ENCODE data around the gene KCNJ2.

KCNJ2 gene

DNA sequence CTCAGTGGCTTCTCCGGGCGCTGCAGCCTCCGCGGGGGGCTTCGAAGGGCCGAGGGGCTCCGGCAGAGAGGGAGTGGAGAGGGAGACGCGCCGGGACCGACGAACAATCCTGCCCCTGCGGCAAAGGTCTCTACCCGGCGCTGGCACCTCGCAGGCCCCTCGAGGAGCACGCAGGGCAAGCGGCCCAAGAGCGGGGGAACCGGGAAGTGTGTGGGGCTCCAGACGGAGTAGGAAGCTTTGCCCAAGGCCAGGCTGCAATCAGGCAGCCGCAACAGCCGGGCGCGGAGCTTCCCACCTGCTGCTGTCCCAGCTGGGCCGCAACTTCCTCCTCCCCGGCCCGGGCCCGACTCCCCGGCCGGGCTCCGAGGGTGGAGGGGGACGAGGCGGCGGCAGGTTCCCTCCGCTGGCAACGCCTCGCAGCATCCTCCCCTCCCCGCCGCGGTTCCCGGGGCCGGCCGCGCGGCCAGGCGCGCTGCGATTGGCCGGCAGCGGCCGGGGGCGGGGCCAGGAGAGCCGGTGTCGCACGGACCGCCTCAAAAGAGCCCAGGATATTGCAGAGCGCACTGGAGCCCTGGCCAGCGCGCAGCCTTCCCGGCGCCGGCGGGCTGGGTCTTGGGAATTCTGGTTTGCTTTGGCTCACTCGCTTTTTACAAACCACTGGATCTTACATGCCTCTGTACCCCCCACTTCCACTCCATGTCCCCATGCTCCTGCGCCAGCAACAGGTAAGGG is at the start of gene KCNJ2:
TSS of gene KCNJ2 (plus strand) at position 556 of the 732 bp plus-strand sequence. CDS start 5,508 bp downstream, outside the sequence.
- DNase-seq: peak; percentile 77 to 90

DNA sequence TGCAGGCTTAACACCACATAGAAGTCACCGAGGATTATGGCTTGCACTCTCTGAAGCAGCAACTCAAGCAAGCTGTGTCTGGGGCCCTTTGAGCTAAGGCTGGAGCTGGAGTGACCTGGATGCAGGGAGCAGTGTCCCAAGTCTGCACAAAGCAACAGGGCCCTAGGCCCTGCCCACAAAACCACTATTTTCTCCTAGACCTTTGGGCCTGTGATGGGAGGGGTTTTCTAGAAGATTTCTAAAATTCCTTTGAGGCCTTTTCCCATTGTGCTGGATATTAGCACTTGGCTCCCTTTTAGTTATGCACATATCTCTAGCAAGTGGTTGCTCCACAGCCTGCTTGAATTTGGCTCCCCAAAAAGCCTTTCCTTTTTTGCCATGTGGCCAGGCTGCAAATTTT is 49.8 kb upstream of the KCNJ2 start:
- no peak for DNase-seq

DNA sequence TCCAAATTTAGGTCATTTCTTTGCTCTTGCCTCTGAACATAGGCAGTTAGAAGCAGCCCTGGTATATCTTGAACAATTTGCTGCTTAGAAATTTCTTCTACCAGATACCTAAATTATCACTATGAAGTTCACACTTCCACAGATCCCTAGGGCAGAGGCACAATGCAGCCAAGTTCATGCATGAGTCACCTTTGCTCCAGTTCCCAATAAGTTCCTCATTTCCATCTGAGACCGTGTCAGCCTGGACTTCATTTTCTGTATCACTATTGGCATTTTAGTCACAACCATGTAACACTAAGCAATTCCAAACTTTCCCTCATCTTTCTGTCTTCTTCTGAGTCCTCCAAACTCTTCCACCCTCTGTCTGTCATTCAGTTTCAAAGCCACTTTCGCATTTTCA is 49.3 kb upstream of the KCNJ2 start:
- DNase-seq: no peak

DNA sequence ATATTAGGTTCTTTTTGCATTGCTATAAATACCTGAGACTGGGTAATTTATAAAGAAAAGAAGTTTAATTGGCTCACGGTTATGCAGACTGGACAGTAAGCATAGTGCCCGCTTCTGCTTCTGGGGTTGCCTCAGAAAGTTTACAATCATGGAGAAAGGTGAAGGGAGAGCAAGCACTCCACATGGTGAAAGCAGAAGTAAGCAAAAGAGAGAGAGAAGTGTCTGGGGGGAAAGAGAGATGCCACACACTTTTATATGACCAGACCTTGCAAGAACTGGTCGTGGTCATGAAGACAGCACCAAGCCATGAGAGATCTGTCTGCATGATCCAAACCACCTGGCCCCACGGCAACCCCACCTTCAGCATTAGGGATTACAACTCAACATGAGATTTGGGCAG is 48.9 kb upstream of the KCNJ2 start:
- no peak for DNase-seq

DNA sequence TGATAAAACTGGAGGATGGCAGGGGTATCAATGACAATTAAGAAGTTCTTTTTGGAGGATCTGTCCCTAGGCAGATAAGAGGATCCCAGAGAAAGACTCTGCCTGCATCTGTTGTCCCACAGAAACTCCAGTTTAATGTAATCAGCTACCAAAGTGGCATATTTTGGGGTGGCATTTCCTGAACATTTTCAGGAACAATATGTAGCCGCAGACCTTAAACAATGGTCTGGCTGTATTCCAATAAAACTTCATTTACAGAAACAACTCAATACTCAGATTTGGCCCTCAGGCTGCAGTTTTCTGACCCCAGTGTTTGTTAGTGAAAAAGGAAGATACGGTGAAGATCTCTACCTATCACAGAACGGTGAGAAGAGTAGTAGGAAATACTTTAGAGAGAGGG is 48.2 kb upstream of the KCNJ2 start:
- DNase-seq: peak; percentile 28 to 61

DNA sequence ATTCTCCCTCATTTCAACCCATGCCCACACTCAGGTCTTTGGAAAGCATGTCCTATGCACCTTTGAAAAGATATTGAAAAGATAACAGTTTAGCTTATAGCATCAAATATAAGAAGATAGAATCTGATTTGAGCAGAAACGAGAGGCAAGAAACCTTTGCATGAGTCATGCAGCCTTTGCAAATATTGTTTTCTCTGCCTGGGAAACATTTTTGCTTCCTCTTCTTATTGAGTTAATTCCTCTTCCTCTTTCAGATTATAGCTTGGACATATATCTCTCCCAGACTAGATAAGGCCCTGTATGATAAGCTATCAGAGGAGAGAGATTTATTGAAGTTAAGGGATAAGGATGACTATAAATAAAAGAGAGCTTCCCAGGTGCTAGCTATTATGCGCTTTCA is 46.1 kb upstream of the KCNJ2 start:
- DNase-seq: no peak

DNA sequence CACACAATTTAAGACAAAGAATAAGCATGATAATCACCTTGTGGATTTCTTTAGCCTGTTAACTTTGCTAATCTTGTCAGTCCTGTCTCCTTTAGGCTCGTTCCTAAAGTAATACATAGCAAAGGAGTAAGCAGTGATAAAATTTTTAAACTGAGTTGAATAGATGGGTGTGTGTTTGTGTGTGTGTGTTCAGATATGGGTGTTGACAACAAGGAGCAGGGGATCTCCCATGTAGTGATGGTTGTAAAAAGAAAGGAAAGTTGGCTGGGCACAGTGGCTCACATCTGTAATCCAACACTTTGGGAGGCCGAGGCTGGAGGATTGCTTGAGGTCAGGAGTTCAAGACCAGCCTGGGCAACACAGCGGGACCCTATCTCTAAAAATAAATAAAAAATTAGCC is 44.6 kb upstream of the KCNJ2 start:
- DNase-seq: no peak

DNA sequence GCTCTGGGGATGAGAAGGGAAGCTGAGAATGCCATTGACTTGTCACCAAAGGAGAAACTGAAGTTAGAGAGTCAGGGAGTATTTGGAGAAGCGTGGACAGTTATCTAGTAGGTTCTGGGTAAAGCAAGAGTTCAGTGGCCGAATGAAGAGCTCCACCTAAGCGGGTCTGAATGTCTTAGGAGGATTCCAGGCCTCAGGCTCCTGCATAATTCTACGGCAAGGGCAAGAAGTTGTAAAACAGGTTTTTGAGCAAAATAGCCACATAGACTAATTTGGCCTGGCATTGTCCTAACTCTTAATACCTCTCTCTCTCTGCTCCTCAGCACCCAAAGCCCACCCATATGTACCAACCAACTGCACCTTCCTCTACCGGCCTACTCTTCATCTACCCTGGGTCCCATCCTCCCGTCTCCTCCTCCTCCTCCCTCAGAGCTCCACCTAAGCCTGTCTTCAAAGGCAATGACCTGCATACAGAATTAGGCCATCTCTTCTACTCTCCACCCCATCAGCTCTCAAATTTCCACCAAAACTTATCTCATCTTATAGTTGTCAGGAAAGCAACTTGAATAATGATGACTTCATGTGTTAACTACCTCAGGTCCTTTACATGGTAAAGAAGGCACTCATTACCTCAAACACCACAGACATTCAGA is 42.0 kb upstream of the KCNJ2 start:
- no peak for DNase-seq

DNA sequence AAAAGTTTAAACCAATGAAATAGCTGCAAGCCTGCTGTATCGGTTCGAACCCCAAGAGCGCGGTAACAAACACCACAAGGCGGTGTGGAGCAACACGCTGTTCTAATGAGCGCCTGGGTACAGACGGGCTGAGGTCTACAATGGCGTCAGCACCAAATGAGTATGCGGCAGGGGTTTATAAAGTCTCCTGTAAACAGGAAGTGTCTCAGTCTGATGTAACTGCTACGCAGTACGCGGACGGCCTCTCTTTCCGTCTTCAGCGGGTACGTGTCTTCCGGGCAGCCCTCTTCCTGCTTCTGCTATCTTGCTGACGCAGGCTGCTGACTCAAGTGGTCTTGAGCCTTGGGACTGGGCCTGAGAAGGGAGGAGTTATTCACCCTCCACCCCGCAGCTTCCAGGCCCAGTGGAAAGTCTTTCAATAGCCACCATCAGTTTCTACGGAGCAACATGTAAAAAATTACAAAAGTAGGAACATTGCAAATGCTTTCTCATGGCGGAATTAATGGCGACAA is 40.5 kb upstream of the KCNJ2 start:
- no peak for DNase-seq

DNA sequence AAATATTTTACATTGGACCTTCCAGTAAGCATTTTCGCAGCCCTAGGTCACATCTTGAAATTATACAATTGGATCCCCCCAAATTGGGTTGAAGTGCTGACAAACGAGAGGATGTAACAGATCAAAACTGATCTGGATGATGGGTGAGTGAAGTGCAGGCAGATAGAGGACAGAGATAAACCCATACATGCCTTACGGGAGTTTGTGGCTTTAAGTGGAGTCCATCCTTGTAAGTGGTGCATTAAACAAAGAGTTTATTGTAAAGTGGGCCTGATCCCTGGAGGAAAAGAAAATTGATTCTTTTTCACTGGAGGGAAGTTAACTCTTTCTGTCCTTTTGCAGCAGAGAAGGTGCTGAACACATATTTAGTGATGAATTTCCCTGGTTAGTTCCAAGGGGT is 39.0 kb upstream of the KCNJ2 start:
- DNase-seq: no peak

DNA sequence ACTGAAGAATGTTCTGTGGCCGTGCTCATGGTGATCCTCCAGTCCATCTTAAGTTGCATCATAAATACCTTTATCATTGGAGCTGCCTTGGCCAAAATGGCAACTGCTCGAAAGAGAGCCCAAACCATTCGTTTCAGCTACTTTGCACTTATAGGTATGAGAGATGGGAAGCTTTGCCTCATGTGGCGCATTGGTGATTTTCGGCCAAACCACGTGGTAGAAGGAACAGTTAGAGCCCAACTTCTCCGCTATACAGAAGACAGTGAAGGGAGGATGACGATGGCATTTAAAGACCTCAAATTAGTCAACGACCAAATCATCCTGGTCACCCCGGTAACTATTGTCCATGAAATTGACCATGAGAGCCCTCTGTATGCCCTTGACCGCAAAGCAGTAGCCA is 36.8 kb upstream of the KCNJ2 start:
- no peak for DNase-seq

DNA sequence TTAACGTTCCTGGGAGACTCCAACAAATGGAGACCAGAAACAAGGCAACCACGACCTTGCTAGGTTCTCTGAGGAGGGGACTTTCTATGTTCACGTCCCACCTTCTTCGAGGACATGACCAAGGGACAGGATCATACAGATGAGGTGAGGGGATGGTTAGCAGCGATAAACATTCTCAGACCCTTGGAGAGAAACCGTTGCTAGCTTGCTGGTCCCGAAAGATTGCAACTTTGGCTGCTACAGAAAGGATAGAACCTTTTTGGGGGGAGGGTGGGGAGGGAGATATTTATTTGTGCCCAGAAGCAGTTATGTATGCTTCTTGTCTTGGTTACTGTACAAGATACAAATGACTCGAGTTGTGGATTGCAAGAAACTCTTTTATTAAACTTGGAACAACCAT is 35.3 kb upstream of the KCNJ2 start:
- DNase-seq: no peak

DNA sequence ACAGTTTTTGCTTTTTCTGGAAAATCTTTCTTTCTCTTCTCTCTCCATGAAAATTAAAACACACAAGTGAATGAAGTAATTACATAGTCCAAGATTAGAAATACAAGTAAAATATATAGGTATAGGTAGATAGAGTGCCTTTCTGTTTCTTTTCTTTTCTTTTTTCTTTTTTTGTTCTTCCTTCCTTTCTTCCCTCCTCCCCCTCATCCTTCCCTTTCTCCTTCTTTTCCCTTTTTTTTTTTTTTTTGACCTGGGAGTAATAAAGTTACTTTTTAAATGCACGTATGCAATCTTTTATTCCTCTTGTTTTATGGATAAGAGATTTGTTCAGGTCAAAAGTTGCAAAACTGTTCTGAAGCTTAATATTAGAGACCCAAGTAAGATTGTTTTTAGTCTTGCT is 34.6 kb upstream of the KCNJ2 start:
- no peak for DNase-seq

DNA sequence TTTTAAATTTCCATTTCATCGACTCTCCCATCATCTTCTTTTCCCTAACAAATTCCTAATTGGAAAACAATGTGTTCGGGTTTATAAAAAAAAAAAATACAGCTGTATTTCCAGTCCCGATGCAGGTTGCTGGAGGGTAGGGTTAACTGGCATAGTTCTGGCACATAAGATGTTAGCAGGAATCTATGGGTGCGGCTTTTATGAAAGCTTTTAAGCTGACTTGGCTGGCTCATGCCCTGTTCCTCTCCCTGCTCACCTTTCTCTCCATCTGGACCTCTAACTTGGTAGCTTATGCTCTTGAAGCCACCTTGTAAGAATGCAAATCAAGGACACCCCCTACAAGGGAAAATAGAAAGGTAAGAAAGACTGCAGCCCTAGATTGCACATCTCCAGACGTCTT is 33.2 kb upstream of the KCNJ2 start:
- peak in 1 of 2 experiments; percentile 24 for DNase-seq

DNA sequence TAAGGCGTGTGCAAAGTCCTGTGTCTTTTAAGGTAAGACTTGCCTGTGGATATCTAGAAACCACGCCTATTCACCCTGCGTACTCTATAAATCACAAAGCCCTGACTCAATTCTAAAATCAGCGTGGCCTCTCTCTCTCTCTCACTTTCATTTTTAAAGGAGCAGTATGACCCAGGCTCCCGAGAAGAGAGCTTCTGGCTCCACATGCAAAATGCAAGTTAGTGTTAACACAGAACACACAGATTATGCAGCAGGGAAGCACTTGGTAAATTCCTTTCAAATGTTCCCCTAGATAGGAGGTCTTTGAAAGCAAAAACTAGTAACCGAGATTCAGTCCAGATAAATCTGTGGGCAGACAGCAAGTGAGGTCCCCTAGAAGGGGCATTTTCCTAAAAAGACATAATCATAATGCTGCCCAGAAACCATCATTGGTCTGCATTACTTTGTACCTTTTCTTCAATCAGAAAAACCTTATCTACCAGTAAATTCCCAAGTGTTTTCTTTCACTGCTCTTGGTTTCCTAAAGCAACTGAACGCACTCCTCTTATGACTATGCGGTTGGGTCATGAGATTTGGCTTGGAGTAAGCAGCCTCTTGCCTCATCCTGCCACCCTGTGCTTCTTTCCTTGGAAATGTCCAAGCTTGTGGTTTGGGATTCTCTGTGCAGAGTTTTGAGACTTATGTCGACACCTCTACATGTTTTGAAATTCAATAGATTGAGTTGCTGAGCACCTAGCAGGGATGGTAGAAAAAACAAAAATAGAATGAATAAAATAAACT is 31.7 kb upstream of the KCNJ2 start:
- DNase-seq: no peak

DNA sequence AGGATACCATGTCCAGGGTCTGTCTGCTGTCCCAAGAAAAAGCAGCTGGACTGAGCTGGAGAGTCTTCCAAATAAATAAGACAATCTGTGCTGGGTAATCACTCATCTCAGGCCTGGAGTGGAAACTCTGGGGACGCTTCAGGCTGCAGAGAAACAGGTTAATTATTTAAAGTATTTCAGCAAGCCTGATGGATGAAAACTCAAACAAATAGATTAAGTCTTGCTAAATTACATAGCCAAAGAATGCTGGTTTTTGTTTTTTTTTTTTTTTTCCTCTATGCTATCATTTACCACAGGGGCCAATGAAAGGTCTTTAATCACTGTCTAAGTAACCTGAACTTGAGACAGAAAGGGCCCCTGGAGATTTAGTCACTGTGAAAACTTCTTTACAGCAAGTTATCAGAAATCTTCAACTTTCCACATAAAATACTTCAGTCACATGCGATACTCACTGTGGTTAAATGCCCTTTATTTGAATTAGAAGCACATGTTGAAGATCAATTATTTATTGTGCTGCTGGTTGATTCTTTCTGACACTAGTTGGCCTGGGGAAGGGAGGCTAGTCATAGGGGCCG is 31.0 kb upstream of the KCNJ2 start:
- peak in 1 of 2 experiments; percentile 45 for DNase-seq

DNA sequence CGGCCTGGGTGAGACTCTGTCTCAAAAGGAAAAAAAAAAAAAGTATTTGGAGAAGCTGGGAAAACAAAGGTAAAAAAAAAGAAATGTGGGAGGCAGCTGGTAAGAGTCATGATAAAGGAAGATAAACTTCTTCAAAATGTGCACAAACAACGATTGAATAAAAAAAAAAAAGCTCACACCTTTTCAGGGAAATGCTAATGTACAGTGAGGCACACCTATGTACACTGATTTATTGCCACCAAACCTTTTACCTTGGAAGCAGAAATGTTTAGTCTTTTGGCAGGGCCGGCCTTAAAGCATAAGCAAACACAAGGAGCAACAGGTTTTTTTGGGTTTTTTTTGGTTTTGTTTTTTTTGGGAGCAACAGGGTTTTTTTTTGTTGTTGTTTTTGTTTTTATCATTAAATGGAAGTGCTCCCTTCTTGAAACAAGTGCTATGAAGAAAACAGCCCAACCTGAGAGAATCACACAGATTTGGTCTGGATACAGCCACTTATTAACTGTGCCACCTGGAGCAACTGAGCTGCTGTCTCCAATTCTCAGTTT is 29.8 kb upstream of the KCNJ2 start:
- DNase-seq: no peak

DNA sequence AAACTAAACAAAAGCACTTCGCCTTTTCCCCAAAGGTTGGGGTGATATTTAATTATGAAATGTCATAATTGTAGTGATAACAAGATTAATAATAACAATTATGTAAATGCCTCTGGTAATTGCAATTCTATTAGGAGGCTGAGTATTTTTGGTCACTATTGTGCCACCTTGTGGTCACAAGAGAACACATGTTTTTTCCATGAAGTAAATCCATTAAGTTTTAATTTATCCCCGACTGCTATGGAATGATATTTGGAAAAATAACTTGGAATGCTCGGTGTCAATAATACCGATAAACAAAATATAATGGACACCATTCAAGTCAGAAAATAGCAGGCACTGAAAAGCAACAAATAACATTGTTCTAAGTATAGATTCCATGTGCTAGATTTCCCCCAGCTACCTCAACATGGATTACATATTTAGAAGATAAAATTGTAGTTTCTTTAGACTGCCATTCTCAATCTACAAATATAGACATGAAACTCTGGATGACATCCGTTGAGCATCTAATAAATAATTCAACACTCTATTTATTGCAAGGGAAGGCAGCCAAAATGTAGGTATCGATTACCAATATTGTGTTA is 25.0 kb upstream of the KCNJ2 start:
- DNase-seq: peak in 1 of 2 experiments; percentile 38

DNA sequence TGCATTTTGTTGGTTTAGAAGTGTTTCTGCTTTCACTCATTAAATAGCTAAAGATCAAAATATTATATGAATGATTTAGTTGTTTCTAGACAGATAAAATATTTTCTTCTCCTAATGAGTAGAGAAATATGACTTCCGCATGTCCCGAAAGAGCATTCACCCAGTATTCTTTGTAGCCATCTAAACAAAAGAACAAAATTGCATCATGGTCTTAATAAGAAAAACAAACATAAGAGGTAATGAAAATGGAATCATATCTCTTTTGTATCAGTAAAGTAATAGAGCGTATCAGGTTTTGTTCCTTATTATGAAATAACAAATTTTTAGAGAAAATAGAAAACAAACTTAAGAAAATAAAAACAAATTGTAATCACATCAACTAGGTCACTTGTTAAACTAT is 16.1 kb upstream of the KCNJ2 start:
- DNase-seq: no peak

DNA sequence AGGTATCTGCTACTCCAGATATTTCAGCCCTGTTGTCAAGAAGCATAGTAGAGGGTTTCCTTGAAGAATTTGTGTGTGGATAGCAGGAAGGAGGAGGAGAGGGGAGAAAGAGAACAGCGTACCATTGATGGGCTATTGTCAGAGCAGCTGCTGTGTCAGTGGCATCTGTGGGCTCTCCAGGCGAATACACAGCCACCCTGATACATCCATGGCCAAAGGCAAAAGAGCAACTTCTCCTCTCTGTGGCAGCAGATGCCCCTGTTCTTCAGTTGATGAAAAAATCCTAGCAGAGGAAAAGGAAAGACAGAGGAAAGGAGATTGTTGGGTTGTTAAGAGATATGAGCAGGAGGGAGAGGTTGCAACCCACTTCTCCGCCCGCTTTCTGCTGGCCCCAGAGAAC is 12.2 kb upstream of the KCNJ2 start:
- DNase-seq: no peak

DNA sequence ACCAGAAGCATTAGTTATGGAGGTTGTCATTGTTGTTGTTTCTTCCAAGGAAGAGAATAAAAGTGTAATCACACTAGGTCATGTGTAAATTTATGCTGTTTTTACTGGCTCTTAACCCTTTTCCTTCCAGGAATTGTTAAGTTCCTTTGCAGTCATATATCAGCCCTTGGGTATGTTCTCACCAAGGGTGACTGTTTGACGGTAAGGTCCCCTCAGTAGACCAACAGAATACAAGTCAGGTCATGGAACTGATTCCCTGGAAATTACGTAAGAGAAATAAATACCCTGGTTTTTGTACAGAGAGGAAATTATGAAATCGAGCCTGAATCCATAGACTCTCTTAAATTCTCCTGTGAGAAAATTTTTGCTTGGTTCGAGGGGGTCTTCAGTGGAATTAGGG is 11.2 kb upstream of the KCNJ2 start:
- no peak for DNase-seq

DNA sequence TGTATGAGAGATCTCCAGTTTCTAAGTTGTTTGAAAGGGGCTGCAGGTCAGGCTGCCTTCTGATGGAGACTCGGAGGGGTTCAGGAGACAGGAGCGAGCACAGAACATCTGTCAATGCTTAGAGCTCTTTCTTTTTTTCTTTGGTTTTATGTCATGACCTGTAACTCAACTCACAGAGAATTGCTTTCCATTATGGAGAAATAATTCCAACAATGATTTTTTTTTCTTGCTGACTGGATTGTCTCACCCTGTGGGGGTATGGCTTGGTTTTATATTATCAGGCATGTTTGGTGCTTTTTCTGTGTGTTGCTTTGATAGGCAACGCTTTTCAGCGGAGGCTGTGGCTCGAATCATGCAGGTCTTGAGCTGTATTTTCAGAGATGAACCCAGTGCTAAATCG is 10.7 kb upstream of the KCNJ2 start:
- no peak for DNase-seq

DNA sequence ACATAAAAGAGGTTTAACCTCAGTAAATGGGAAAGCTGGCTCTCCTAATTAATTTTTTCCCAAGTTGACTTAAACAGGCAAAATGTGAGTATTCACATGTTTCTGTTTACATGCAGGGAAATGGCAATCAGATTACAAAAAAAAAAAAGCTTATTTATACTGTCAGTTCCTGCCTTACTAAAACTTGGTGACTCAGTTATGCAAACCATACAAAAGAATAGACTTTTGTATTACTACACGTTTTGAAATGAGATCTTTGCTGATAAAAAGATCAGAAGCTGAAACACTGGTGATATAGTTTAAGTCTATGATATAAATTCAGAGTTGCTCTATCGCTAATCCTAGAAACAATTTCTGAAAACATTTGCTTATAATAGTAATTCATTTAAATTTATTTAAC is 9.4 kb upstream of the KCNJ2 start:
- DNase-seq: no peak

All from NCI-H524 (cell line).